Endothelial cell of umbilical vein (primary cell): ENCODE data around the gene TMPRSS6. TPM values are rescaled to one million over a fixed set of nuclear protein-coding genes. Genes with fewer than 3 reads are reported as not detected.

Experiments used
- BruUV-seq: library from RNA; stranded (reverse); fragments of 400-500 nt; replicated peaks from 2 replicates; lab custom pipeline; 2021; lab: Mats Ljungman, UMichigan
- CTCF ChIA-PET: fragments of 300-600, 350-600 bp; sonication (Branson Sonifier 250); formaldehyde crosslinking; loops from one replicate; lab custom pipeline; 2021; ENCODE audit warnings: antibody characterized with exemption, inconsistent platforms; lab: Charles Lee
- POLR2A ChIA-PET: fragments of 300-600, 350-600 bp; sonication (Branson Sonifier 250); formaldehyde crosslinking; loops from one replicate; lab custom pipeline; 2021; ENCODE audit warnings: antibody characterized with exemption, inconsistent platforms; lab: Charles Lee
- DNase-seq: peaks from one replicate; pipeline ENCODE4 v3.0.0-alpha.2; 2011; ENCODE audit warnings: low read depth, low spot score
- FAIRE-seq: peaks from 2 replicates; lab custom pipeline; 2011; peaks lifted over from hg19 to GRCh38; lab: Jason Lieb, UNC
- H2AFZ ChIP-seq: 2 replicates; pipeline ENCODE4 v1.6.0; 2012; ENCODE audit warnings: low read depth, low read length, control low read depth, inconsistent platforms
- H3K27ac ChIP-seq: 2 replicates; pipeline ENCODE4 v1.5.1; 2011; ENCODE audit warnings: low read depth, mild to moderate bottlenecking, control low read depth, low read length, moderate library complexity; ENCODE audit not compliant: insufficient read depth
- H3K27me3 ChIP-seq, 2 experiments: 2 replicates each; pipeline versions ENCODE4 v1.6.0 to v1.6.1; 2011; ENCODE audit warnings: low read length in 2 of 2, mixed read lengths in 1 of 2; ENCODE audit not compliant: control insufficient read depth in 2 of 2, insufficient read depth in 2 of 2
- H3K36me3 ChIP-seq, 2 experiments: 2 replicates in 1 of 2; 3 replicates in 1 of 2; pipeline ENCODE4 v1.5.1; 2011; ENCODE audit warnings: low read length in 2 of 2, mild to moderate bottlenecking in 1 of 2, moderate library complexity in 1 of 2; ENCODE audit not compliant: control insufficient read depth in 2 of 2, insufficient read depth in 2 of 2; ENCODE audit errors: extremely low read depth in 1 of 2
- H3K4me1 ChIP-seq: 3 replicates; pipeline ENCODE4 v1.5.1; 2011; ENCODE audit warnings: mild to moderate bottlenecking, low read length; ENCODE audit not compliant: control insufficient read depth, insufficient read depth; ENCODE audit errors: extremely low read depth
- H3K4me2 ChIP-seq: 2 replicates; pipeline ENCODE4 v1.6.1; 2011; ENCODE audit warnings: low read length, control low read depth, mixed read lengths; ENCODE audit not compliant: insufficient read depth
- H3K4me3 ChIP-seq, 3 experiments: fragments of 200-600 bp in 1 of 3; sonication (generic), shearing (Covaris generic) in 1 of 3; replicated peaks in 1 of 3; 2 replicates each; pipeline ENCODE4 v1.5.1; 2011 to 2016; ENCODE audit warnings: control low read depth in 3 of 3, low read length in 3 of 3, mild to moderate bottlenecking in 2 of 3, inconsistent platforms in 1 of 3, low read depth in 1 of 3, moderate library complexity in 1 of 3; ENCODE audit not compliant: insufficient read depth in 1 of 3
- H3K79me2 ChIP-seq: 2 replicates; pipeline ENCODE4 v1.6.0; 2012; ENCODE audit warnings: low read length, inconsistent platforms; ENCODE audit not compliant: control insufficient read depth, insufficient read depth
- H3K9ac ChIP-seq: replicated peaks from 2 replicates; pipeline ENCODE3; 2011; ENCODE audit warnings: low read length, control low read depth; ENCODE audit not compliant: insufficient read depth; ENCODE audit errors: extremely low read depth
- H3K9me1 ChIP-seq: replicated peaks from 3 replicates; pipeline ENCODE4 v1.6.0; 2011; ENCODE audit warnings: mild to moderate bottlenecking, low read length; ENCODE audit not compliant: control insufficient read depth, insufficient read depth; ENCODE audit errors: extremely low read depth
- H3K9me3 ChIP-seq: replicated peaks from 2 replicates; pipeline ENCODE4 v1.5.1; 2012; ENCODE audit warnings: low read length, inconsistent platforms; ENCODE audit not compliant: control insufficient read depth, insufficient read depth
- H4K20me1 ChIP-seq: replicated peaks from 2 replicates; pipeline ENCODE3; 2011; ENCODE audit warnings: mild to moderate bottlenecking, low read length; ENCODE audit not compliant: control insufficient read depth, insufficient read depth; ENCODE audit errors: extremely low read depth
- EZH2 ChIP-seq: IDR thresholded peaks from 2 replicates; pipeline ENCODE4 v1.6.1; 2012; ENCODE audit warnings: borderline replicate concordance, low read depth, mild to moderate bottlenecking, moderate library complexity, low read length, inconsistent platforms; ENCODE audit not compliant: severe bottlenecking
- GATA2 ChIP-seq: IDR thresholded peaks from 2 replicates; pipeline ENCODE4 v1.7.0; 2011; ENCODE audit warnings: low read depth, mild to moderate bottlenecking, moderate library complexity, mixed read lengths, low read length; ENCODE audit not compliant: insufficient read length, insufficient read depth
- MYC ChIP-seq: IDR thresholded peaks from one replicate; pipeline ENCODE4 v1.6.1; 2011; ENCODE audit warnings: mild to moderate bottlenecking, low read depth, low read length
- POLR2A ChIP-seq: IDR thresholded peaks from 2 replicates; pipeline ENCODE4 v1.6.1; 2012; ENCODE audit warnings: low read depth, mild to moderate bottlenecking, control low read depth, low read length
- POLR2AphosphoS5 ChIP-seq: IDR thresholded peaks from 2 replicates; pipeline ENCODE4 v1.6.1; 2012; ENCODE audit warnings: low read depth, mild to moderate bottlenecking, control low read depth, low read length, moderate library complexity; ENCODE audit not compliant: insufficient read depth
- dilution Hi-C: fragments of 300-500 bp; cut with MboI; formaldehyde crosslinking; loops from one replicate; pipeline ENCODE4 v1.15.0; 2019; ENCODE audit warnings: low sequenced_read_pairs; ENCODE audit not compliant: extremely low pct_ligation_motif_present
- intact Hi-C: fragments of 100-400 bp; cut with micrococcal nuclease; formaldehyde crosslinking; loops from one replicate; pipeline ENCODE4 v1.10.0; 2022
- polyA plus RNA-seq, 4 experiments: library from polyadenylated mRNA; depleted of rRNA in 3 of 4; stranded (reverse) in 3 of 4; unstranded in 1 of 4; fragments of >200 nt; gene quantifications; 2 replicates each; pipeline versions ENCODE4 v1.2.1 to v1.2.3, GENCODE V29; 2011 to 2012; ENCODE audit warnings: missing spikeins in 1 of 4
- total RNA-seq: library from RNA; stranded (reverse); gene quantifications from 2 replicates; pipeline ENCODE4 v1.2.3, GENCODE V29; 2021
- TF ChIP-seq, protein P1 (sequence below), 2 donors: IDR thresholded peaks; 1 replicate in 1 of 2; 2 replicates in 1 of 2; pipeline ENCODE4 v1.5.1; 2011; ENCODE audit warnings: low read length in 2 of 2, mild to moderate bottlenecking in 2 of 2, moderate library complexity in 2 of 2, control low read depth in 1 of 2, inconsistent platforms in 1 of 2, low read depth in 1 of 2; ENCODE audit not compliant: insufficient read depth in 1 of 2; ENCODE audit errors: extremely low read depth in 1 of 2
- TF ChIP-seq, protein P2 (sequence below): IDR thresholded peaks from 2 replicates; pipeline ENCODE4 v1.6.1; 2011; ENCODE audit not compliant: insufficient read depth, insufficient read length

TMPRSS6 gene
- total and polyA plus RNA-seq, 2 donors (not counting 3 experiments of a cell fraction or from before 2014, with no cell fraction given) = not detected

GRCh38 chr22:37021710-37022482 is 87.6 kb downstream of the TMPRSS6 start:
- intact Hi-C loops (no loop called here), dilution Hi-C loops (no loop called here)
- peak; percentile 23 for DNase-seq
- H3K27me3 ChIP-seq = no peaks in the 10 kb centered on the region
- H3K36me3 ChIP-seq = peaks cover 2 to 25% of the 10 kb centered on the region in 2 experiments
- CTCF ChIA-PET = interaction anchor here (0.6 to 6.7 kb wide), 7 partner anchors 9 to 166 kb away, joined by 3 to 57 read pairs (median 4); a partner anchor contains a TSS
- peaks cover 12% of the 10 kb centered on the region for H3K4me1 ChIP-seq
- no peaks in the 10 kb centered on the region for H3K9me1 ChIP-seq
- H4K20me1 ChIP-seq = no peaks in the 10 kb centered on the region
- no peak overlapping the region for H3K4me2 ChIP-seq
- no peak overlapping the region for H2AFZ ChIP-seq
- H3K79me2 ChIP-seq = peaks cover 28% of the 10 kb centered on the region
- no peak overlapping the region for H3K27ac ChIP-seq
- FAIRE-seq = peak; percentile 77
- no peak overlapping the region for H3K9ac ChIP-seq
- H3K9me3 ChIP-seq = no peaks in the 10 kb centered on the region
- TF ChIP-seq, protein P1, sequence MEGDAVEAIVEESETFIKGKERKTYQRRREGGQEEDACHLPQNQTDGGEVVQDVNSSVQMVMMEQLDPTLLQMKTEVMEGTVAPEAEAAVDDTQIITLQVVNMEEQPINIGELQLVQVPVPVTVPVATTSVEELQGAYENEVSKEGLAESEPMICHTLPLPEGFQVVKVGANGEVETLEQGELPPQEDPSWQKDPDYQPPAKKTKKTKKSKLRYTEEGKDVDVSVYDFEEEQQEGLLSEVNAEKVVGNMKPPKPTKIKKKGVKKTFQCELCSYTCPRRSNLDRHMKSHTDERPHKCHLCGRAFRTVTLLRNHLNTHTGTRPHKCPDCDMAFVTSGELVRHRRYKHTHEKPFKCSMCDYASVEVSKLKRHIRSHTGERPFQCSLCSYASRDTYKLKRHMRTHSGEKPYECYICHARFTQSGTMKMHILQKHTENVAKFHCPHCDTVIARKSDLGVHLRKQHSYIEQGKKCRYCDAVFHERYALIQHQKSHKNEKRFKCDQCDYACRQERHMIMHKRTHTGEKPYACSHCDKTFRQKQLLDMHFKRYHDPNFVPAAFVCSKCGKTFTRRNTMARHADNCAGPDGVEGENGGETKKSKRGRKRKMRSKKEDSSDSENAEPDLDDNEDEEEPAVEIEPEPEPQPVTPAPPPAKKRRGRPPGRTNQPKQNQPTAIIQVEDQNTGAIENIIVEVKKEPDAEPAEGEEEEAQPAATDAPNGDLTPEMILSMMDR (IDR thresholded peaks at IDR 0.05; ENCODE audit: extremely low read depth in 1 of 2, insufficient read depth in 1 of 2, low read depth in 1 of 2, low read length in 2 of 2) = peak; percentile 73 to 88
- TF ChIP-seq, protein P2, sequence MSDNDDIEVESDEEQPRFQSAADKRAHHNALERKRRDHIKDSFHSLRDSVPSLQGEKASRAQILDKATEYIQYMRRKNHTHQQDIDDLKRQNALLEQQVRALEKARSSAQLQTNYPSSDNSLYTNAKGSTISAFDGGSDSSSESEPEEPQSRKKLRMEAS = no peak
- no peak overlapping the region for H3K4me3 ChIP-seq
- POLR2A ChIA-PET = no interaction called here
- BruUV-seq = no TSS peak

DNA sequence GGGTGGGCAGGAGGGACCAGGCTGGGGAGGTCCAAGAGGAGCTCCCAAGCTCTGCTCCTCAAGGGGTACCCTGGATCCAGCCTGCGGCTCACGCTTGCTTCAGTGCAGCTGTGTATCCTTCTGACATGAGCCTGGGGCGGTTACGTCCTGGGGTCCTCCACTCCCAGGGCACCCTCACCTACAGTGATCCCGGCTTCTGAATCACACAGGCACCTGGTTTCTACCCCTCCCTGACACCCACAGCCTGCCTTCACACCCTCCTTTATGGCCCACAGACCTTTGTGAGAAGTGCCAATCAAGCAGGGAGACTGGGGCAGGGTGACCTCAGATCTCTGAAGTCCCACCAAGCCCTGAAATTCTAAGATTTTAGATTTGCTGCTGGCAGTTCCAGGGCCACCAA is 88.5 kb downstream of the TMPRSS6 start:
- intact Hi-C loops (no loop called here), dilution Hi-C loops (no loop called here)

More for the DNA sequence above, 88.5 kb downstream of the TMPRSS6 start:
- Histone ChIP-seq H3K36me3 (peaks cover 2 to 20% of the 10 kb centered on the region in 2 experiments), H3K4me2 (no peak overlapping the region), H3K27me3 (no peaks in the 10 kb centered on the region), H3K9me1 (no peaks in the 10 kb centered on the region), H3K4me3 (no peak overlapping the region), H3K9ac (no peak overlapping the region), H3K79me2 (peaks cover 28% of the 10 kb centered on the region), H4K20me1 (no peaks in the 10 kb centered on the region), H3K27ac (no peak overlapping the region), H3K9me3 (no peaks in the 10 kb centered on the region), H2AFZ (no peak overlapping the region), H3K4me1 (peaks cover 12% of the 10 kb centered on the region)
- no peak for FAIRE-seq
- TF ChIP-seq, protein P1 (IDR thresholded peaks at IDR 0.05; ENCODE audit: extremely low read depth in 1 of 2, insufficient read depth in 1 of 2, low read depth in 1 of 2, low read length in 2 of 2) = no peak
- TF ChIP-seq EZH2 = no peak
- no peak for TF ChIP-seq MYC
- no peak for TF ChIP-seq POLR2A
- TF ChIP-seq POLR2AphosphoS5 = no peak
- TF ChIP-seq, protein P2 = no peak
- TF ChIP-seq GATA2 = no peak
- no peak for DNase-seq
- ChIA-PET CTCF (interaction anchor here (0.9 to 6.7 kb wide), 5 partner anchors 10 to 165 kb away, joined by 7 to 57 read pairs (median 33); no protein-coding TSS in a partner anchor), POLR2A (no interaction called here)
- no TSS peak for BruUV-seq
